K562 (cell line): Measurements from ENCODE around the gene CD72. TPM values are rescaled to one million over a fixed set of nuclear protein-coding genes. Genes with fewer than 3 reads are reported as not detected.

ENCODE experiments used
- ATAC-seq: fragments of 200-7000 bp; cut with Tn5 transposase; 3 replicates; pipeline ENCODE4 v1.9.1; 2020; ENCODE audit warnings: moderate library complexity
- BruUV-seq: library from RNA; stranded (reverse); fragments of 400-500 nt; replicated peaks from 2 replicates; lab custom pipeline; 2021; lab: Mats Ljungman, UMichigan
- CTCF ChIA-PET: fragments of 300-600 bp; formaldehyde crosslinking; extraction: SDS; loops from one replicate; lab custom pipeline; 2021; ENCODE audit warnings: low intra/inter-chr PET ratio; lab: Yijun Ruan, JAX
- POLR2A ChIA-PET: fragments of 300-600, 350-650 bp; sonication (Branson Sonifier 250); formaldehyde crosslinking; extraction: SDS; loops from one replicate; lab custom pipeline; 2021; ENCODE audit warnings: antibody characterized with exemption, inconsistent platforms; lab: Yijun Ruan, JAX
- DNase-seq, 4 experiments: peaks; one replicate each; pipeline versions ENCODE4 v3.0.0 to v3.0.0-alpha.2; 2011 to 2018; ENCODE audit warnings: low spot score in 3 of 4, mixed read lengths in 3 of 4; ENCODE audit errors: extremely low read depth in 1 of 4
- FAIRE-seq: peaks from 2 replicates; lab custom pipeline; 2011; peaks lifted over from hg19 to GRCh38; lab: Jason Lieb, UNC
- H2AFZ ChIP-seq: 2 replicates; pipeline ENCODE4 v1.6.0; 2011; ENCODE audit warnings: low read depth, low read length, control low read depth, inconsistent platforms
- H3K27ac ChIP-seq: fragments of 200-600 bp; 3 replicates; pipeline ENCODE4 v1.8.0; 2011; ENCODE audit warnings: low read depth, mild to moderate bottlenecking, control low read depth, inconsistent platforms, low read length, moderate library complexity, mixed read lengths; ENCODE audit errors: extremely low read depth
- H3K27me3 ChIP-seq, 2 experiments: fragments of 300-600 bp in 1 of 2; 2 replicates in 1 of 2; 3 replicates in 1 of 2; pipeline versions ENCODE4 v1.6.0 to v1.8.0; 2011; ENCODE audit warnings: inconsistent platforms in 2 of 2, low read length in 2 of 2, mild to moderate bottlenecking in 1 of 2, mixed read lengths in 1 of 2, moderate library complexity in 1 of 2; ENCODE audit not compliant: control insufficient read depth in 2 of 2, insufficient read depth in 2 of 2
- H3K36me3 ChIP-seq: fragments of 300-600 bp; 3 replicates; pipeline ENCODE4 v1.8.0; 2011; ENCODE audit warnings: mild to moderate bottlenecking, low read length, inconsistent platforms; ENCODE audit not compliant: control insufficient read depth, insufficient read depth
- H3K4me1 ChIP-seq, 2 experiments: fragments of 200-600 bp in 1 of 2; replicated peaks in 1 of 2; 2 replicates in 1 of 2; 3 replicates in 1 of 2; pipeline versions ENCODE4 v1.5.1 to v1.8.0; 2011; ENCODE audit warnings: inconsistent platforms in 2 of 2, low read length in 2 of 2, mild to moderate bottlenecking in 1 of 2, mixed read lengths in 1 of 2, moderate library complexity in 1 of 2; ENCODE audit not compliant: control insufficient read depth in 2 of 2, insufficient read depth in 2 of 2
- H3K4me2 ChIP-seq: 2 replicates; pipeline ENCODE4 v1.6.1; 2011; ENCODE audit warnings: low read length, control low read depth, inconsistent platforms, mixed read lengths; ENCODE audit not compliant: insufficient read depth
- H3K4me3 ChIP-seq: fragments of 200-600 bp; sonication (generic), shearing (Covaris generic); 2 replicates; pipeline ENCODE4 v1.5.1; 2016; ENCODE audit warnings: control low read depth, inconsistent platforms
- H3K79me2 ChIP-seq: fragments of 200-600 bp; 3 replicates; pipeline ENCODE4 v1.8.0; 2011; ENCODE audit warnings: low read length, inconsistent platforms; ENCODE audit not compliant: control insufficient read depth, insufficient read depth
- H3K9ac ChIP-seq, 2 experiments: 2 replicates each; pipeline versions ENCODE4 v1.6.0 to v1.6.1; 2011; ENCODE audit warnings: low read depth in 2 of 2, low read length in 2 of 2, control low read depth in 1 of 2, inconsistent platforms in 1 of 2, mild to moderate bottlenecking in 1 of 2, mixed read lengths in 1 of 2; ENCODE audit not compliant: insufficient read depth in 1 of 2
- H3K9me1 ChIP-seq: one replicate; pipeline ENCODE4 v1.6.0; 2011; ENCODE audit warnings: inconsistent platforms, mild to moderate bottlenecking, low read length, moderate library complexity; ENCODE audit not compliant: control insufficient read depth, insufficient read depth
- H3K9me3 ChIP-seq: replicated peaks from 2 replicates; pipeline ENCODE4 v1.5.1; 2011; ENCODE audit warnings: low read depth, low read length, inconsistent platforms; ENCODE audit not compliant: control insufficient read depth, insufficient read depth
- H4K20me1 ChIP-seq: replicated peaks from 2 replicates; pipeline ENCODE4 v1.6.1; 2011; ENCODE audit warnings: low read length, inconsistent platforms, mixed read lengths; ENCODE audit not compliant: control insufficient read depth, insufficient read depth
- AFF4 ChIP-seq: sonication (generic); formaldehyde crosslinking; IDR thresholded peaks from 2 replicates; pipeline ENCODE4 v1.8.0; 2023; ENCODE audit warnings: mild to moderate bottlenecking, missing genetic modification reagents
- ARID4B ChIP-seq: sonication (generic); formaldehyde crosslinking; IDR thresholded peaks from 2 replicates; pipeline ENCODE4 v1.8.0; 2022; ENCODE audit warnings: mild to moderate bottlenecking, missing genetic modification reagents
- BRF1 ChIP-seq: IDR thresholded peaks from 3 replicates; pipeline ENCODE4 v1.6.1; 2011; ENCODE audit warnings: borderline replicate concordance, mild to moderate bottlenecking; ENCODE audit not compliant: insufficient read length; ENCODE audit errors: extremely low read depth
- CAMTA2 ChIP-seq: fragments of 250-450 bp; sonication (Bioruptor Pico); conservative IDR thresholded peaks from 2 replicates; pipeline ENCODE4 v1.5.1; 2022
- ELF1 ChIP-seq: fragments of 200-800 bp; sonication (Bioruptor generic); IDR thresholded peaks from 2 replicates; pipeline ENCODE4 v1.6.1; 2016; ENCODE audit warnings: missing genetic modification characterization, missing compliant biosample characterization
- EWSR1 ChIP-seq: fragments of 450-650 bp; IDR thresholded peaks from 2 replicates; pipeline ENCODE4 v1.6.1; 2018; ENCODE audit warnings: borderline replicate concordance, mild to moderate bottlenecking, low read depth, moderate library complexity; ENCODE audit not compliant: partially characterized antibody
- EZH2 ChIP-seq: IDR thresholded peaks from 2 replicates; pipeline ENCODE4 v1.6.1; 2012; ENCODE audit warnings: low read depth, mild to moderate bottlenecking, inconsistent platforms, low read length, borderline replicate concordance
- KAT2B ChIP-seq: IDR thresholded peaks from one replicate; pipeline ENCODE4 v1.6.1; 2012; ENCODE audit warnings: low read depth, mild to moderate bottlenecking, control low read depth, inconsistent platforms, low read length, moderate library complexity
- KAT7 ChIP-seq: sonication (generic); formaldehyde crosslinking; IDR thresholded peaks from 2 replicates; pipeline ENCODE4 v1.8.0; 2022; ENCODE audit warnings: missing genetic modification reagents, mild to moderate bottlenecking, borderline replicate concordance
- SMAD4 ChIP-seq: fragments of 250-450 bp; sonication (Bioruptor Pico); conservative IDR thresholded peaks from 2 replicates; pipeline ENCODE4 v1.8.0; 2021; ENCODE audit warnings: inconsistent platforms, mild to moderate bottlenecking, moderate library complexity
- SNIP1 ChIP-seq: fragments of 450-650 bp; IDR thresholded peaks from 2 replicates; pipeline ENCODE4 v1.7.1; 2017; ENCODE audit warnings: low read depth, mild to moderate bottlenecking
- SREBF1 ChIP-seq: fragments of 150-350 bp; IDR thresholded peaks from 2 replicates; pipeline ENCODE4 v1.6.1; 2014; ENCODE audit warnings: antibody characterized with exemption, low read depth, low read length, borderline replicate concordance
- ZNF175 ChIP-seq: fragments of 200-800 bp; sonication (Bioruptor generic); IDR thresholded peaks from 2 replicates; pipeline ENCODE4 v1.6.1; 2016; ENCODE audit warnings: low read depth, mild to moderate bottlenecking, missing genetic modification characterization, missing compliant biosample characterization
- ZNF561 ChIP-seq: fragments of 450-650 bp; formaldehyde crosslinking; conservative IDR thresholded peaks from 2 replicates; pipeline ENCODE4 v1.4.0; 2020; ENCODE audit warnings: mild to moderate bottlenecking, moderate library complexity
- WGBS: fragments of 100-300 bp; shearing (Covaris generic); methylation state at CpG from one replicate; pipeline ENCODE4 v1.1.6; 2016; ENCODE audit warnings: low coverage, mixed read lengths; ENCODE audit not compliant: insufficient coverage; ENCODE audit errors: missing lambda C conversion rate; 5-methylcytosine and 5-hydroxymethylcytosine counted together
- in situ Hi-C: fragments of 300-500 bp; cut with MboI; formaldehyde crosslinking; loops from 4 replicates; pipeline ENCODE4 v1.15.0; 2018; ENCODE audit warnings: inconsistent platforms, mixed read lengths
- intact Hi-C: fragments of 100-400 bp; cut with micrococcal nuclease; formaldehyde crosslinking; loops from 2 replicates; pipeline ENCODE4 v1.14.2; 2022
- polyA plus RNA-seq, 8 experiments: library from polyadenylated mRNA; depleted of rRNA in 4 of 8; stranded (reverse) in 5 of 8; unstranded in 3 of 8; fragments of >200 nt; fragmentation: Nextera tagmentation in 2 of 8; fragmentation: Illumina TruSeq in 1 of 8; extraction: Ambion mirVana in 2 of 8; extraction: Trizol in 1 of 8; gene quantifications; 2 replicates each; pipeline versions ENCODE4 v1.2.1 to v1.2.3, GENCODE V29; 2011 to 2014; ENCODE audit warnings: inconsistent platforms in 1 of 8, missing spikeins in 1 of 8
- total RNA-seq, 7 experiments: library from RNA; depleted of rRNA in 6 of 7; stranded (reverse); fragments of >200 nt in 6 of 7; fragmentation: Illumina TruSeq in 2 of 7; extraction: Trizol in 2 of 7; gene quantifications; 2 replicates each; pipeline versions ENCODE4 v1.2.1 to v1.2.3, GENCODE V29; 2011 to 2021; ENCODE audit warnings: low replicate concordance in 1 of 7

Gene CD72
- total and polyA plus RNA-seq, 9 of the 15 experiments (the other 6 are each of a cell fraction or from before 2014, with no cell fraction given) = 0.11 to 0.78 (median 0.27) TPM; not detected in 1

GRCh38 chr9:35628389-35628991 lies 10.3 kb upstream of the CD72 start:
- no peaks in the 10 kb centered on the region for H3K27me3 ChIP-seq
- no peaks in the 10 kb centered on the region for H3K9me1 ChIP-seq
- H3K79me2 ChIP-seq = no peaks in the 10 kb centered on the region
- POLR2A ChIA-PET = interaction anchor here (0.7 to 1.4 kb wide), 2 partner anchors 13 to 37 kb away, joined by 3 read pairs; no protein-coding TSS in a partner anchor
- in situ Hi-C loops (no loop called here), intact Hi-C loops (no loop called here)
- CTCF ChIA-PET = no interaction called here
- H3K9ac ChIP-seq = no peak overlapping the region
- no peaks in the 10 kb centered on the region; a peak in 4 of 5 replicates for H3K4me1 ChIP-seq
- DNase-seq (no peak), ATAC-seq (no peak), FAIRE-seq (no peak)
- H4K20me1 ChIP-seq = no peaks in the 10 kb centered on the region
- H3K27ac ChIP-seq = no peak overlapping the region
- H3K36me3 ChIP-seq = no peaks in the 10 kb centered on the region
- H2AFZ ChIP-seq = no peak overlapping the region
- no peaks in the 10 kb centered on the region for H3K9me3 ChIP-seq
- no peak overlapping the region for H3K4me3 ChIP-seq
- BruUV-seq = no TSS peak
- no peak overlapping the region for H3K4me2 ChIP-seq
- WGBS = 67% methylated on average over 5 of the region's 6 CpGs
- TF ChIP-seq EWSR1 = no peak
- no peak for TF ChIP-seq CAMTA2 (CRISPR knock-in tag)
- TF ChIP-seq KAT7 (CRISPR knock-in tag) = no peak
- no peak for TF ChIP-seq ZNF561 (CRISPR knock-in tag)
- no peak for TF ChIP-seq EZH2
- TF ChIP-seq ELF1 = no peak
- TF ChIP-seq ZNF175 = no peak
- no peak for TF ChIP-seq KAT2B
- TF ChIP-seq SMAD4 (CRISPR knock-in tag) = no peak
- no peak for TF ChIP-seq ARID4B
- TF ChIP-seq SREBF1 = no peak
- TF ChIP-seq BRF1 = no peak
- TF ChIP-seq SNIP1 = no peak
- TF ChIP-seq AFF4 = no peak
